ENCODE results near the gene LCN15.

The LCN15 gene, protein sequence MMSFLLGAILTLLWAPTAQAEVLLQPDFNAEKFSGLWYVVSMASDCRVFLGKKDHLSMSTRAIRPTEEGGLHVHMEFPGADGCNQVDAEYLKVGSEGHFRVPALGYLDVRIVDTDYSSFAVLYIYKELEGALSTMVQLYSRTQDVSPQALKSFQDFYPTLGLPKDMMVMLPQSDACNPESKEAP

GRCh38 chr9:136764301-136764891, at the start of gene LCN15:
Gene LCN15 (minus strand): TSS chr9:136764518. CDS start chr9:136764488, 30 bp downstream.
- Histone ChIP-seq H3K4me2 (peak within 1 kb of the TSS; percentile 51 to 88 (median 79); a peak in 21 of 22 replicates), H3K4me1 (peaks cover 46 to 94% (median 90%) of the 10 kb centered on the region in 10 experiments), H3K27ac (peak within 1 kb of the TSS in 8 of 11 experiments; percentile 11 to 78 (median 50); a peak in 11 of 22 replicates), H4K20me1 (no peaks in the 10 kb centered on the region; a peak in 1 of 22 replicates), H3K9ac (peak within 1 kb of the TSS in 7 of 11 experiments; percentile 7 to 73 (median 47); a peak in 7 of 22 replicates), H3K27me3 (peaks cover 0 to 24% (median 0%) of the 10 kb centered on the region in 11 experiments; a peak in 6 of 22 replicates), H3K36me3 (no peaks in the 10 kb centered on the region), H3K4me3 (no peak within 1 kb of the TSS), H3K9me3 (replicated peaks in 1 of 11) (no peaks in the 10 kb centered on the region)
- no peak for TF ChIP-seq Cebpa-rat (IDR thresholded peaks at IDR 0.05)

DNA sequence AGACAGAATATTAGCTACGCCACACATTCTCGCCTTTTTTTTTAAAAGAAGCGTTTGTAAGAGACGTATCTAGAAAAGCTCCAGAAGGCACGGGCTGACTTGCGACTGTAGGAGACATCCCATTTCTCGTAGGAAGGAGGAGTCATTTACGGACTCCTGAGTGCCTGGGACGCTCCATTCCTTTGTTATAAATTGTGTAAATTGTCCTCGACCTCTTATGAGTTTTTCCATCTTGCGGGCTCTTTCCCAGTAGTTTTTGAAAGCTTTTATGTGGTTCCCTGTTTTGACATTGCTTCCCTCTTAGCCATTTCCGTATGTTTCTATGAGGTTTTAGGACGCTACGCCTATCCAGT, 44.5 kb upstream of the LCN15 start:
- Histone ChIP-seq H3K4me3 (peak overlapping the region; percentile 76 to 100 (median 100)), H3K36me3 (peaks cover 25 to 76% (median 65%) of the 10 kb centered on the region in 11 experiments), H3K9me3 (replicated peaks in 1 of 11) (no peaks in the 10 kb centered on the region), H3K27me3 (no peaks in the 10 kb centered on the region), H3K27ac (peak overlapping the region; percentile 69 to 98 (median 95)), H4K20me1 (peaks cover 26 to 81% (median 56%) of the 10 kb centered on the region in 11 experiments; a peak in 20 of 22 replicates), H3K4me1 (peaks cover 44 to 64% (median 52%) of the 10 kb centered on the region in 10 experiments), H3K9ac (peak overlapping the region; percentile 84 to 99 (median 98)), H3K4me2 (peak overlapping the region; percentile 82 to 99 (median 95))
- TF ChIP-seq Cebpa-rat (IDR thresholded peaks at IDR 0.05) = no peak

- peaks cover 21 to 75% (median 60%) of the 10 kb centered on the region in 11 experiments for H3K36me3 ChIP-seq
- peak overlapping the region; percentile 84 to 99 (median 98) for H3K9ac ChIP-seq
- peak overlapping the region; percentile 69 to 98 (median 95) for H3K27ac ChIP-seq
- H3K4me3 ChIP-seq = peak overlapping the region; percentile 76 to 100 (median 100)
- peaks cover 25 to 76% (median 51%) of the 10 kb centered on the region in 11 experiments; a peak in 20 of 22 replicates for H4K20me1 ChIP-seq
- TF ChIP-seq Cebpa-rat (IDR thresholded peaks at IDR 0.05) = 0 out of 22 replicates have a peak, but pooled peaks of 1 of the 11 experiments have one; percentile 10
- no peaks in the 10 kb centered on the region for H3K27me3 ChIP-seq
- peaks cover 44 to 63% (median 52%) of the 10 kb centered on the region in 10 experiments for H3K4me1 ChIP-seq
- no peaks in the 10 kb centered on the region for H3K9me3 ChIP-seq (replicated peaks in 1 of 11)
- peak overlapping the region; percentile 82 to 99 (median 95) for H3K4me2 ChIP-seq
Observed at GRCh38 chr9:136808075-136808805, 43.9 kb upstream of the LCN15 start.

DNA sequence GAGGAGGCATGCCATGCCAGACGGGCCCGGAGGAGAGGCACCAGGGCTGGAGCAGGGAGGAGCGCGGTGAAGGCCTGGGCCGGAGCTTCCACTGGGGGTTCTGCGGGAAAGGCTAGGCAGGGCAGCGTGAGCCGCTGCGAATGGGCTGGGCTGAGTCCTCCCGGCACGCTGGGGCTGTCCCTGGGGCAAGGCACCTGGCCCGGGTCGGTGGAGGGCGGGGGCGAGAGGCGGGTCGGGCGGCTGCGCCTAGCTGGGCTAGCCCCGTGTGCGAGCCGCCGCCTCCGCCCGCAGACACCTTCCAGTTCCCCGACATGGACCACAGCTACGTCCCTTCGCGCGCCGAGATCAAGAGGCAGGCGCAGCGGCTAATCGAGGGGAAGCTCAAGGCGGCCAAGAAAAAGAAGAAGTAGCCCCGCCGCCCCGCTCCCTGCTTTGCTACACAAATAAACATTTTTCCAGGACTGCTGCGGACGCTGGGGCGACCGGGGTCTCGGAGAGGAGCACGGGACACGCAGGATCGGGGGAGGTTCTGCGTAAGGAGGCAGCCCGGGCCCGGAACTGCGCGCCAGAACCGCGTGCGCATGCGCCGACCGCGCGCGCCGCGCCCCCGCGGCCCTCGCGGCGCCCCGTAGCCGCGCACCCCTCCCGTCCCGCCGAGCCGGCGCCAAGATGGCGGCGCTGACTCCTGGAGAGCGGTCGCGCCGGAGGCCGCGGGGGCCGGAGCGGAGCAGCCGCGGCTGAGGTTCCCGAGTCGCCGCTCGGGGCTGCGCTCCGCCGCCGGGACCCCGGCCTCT, 43.2 kb upstream of the LCN15 start, which contains the start of gene RABL6:
Gene RABL6, plus strand, starts transcription at position 668 of the 794 bp plus-strand sequence. CDS start 249 bp downstream, outside the sequence.
- no peak for TF ChIP-seq Cebpa-rat (IDR thresholded peaks at IDR 0.05)
- H3K4me1 ChIP-seq = peaks cover 40 to 56% (median 49%) of the 10 kb centered on the region in 10 experiments
- no peaks in the 10 kb centered on the region for H3K9me3 ChIP-seq (replicated peaks in 1 of 11)
- peaks cover 17 to 68% (median 43%) of the 10 kb centered on the region in 11 experiments; a peak in 20 of 22 replicates for H4K20me1 ChIP-seq
- H3K27me3 ChIP-seq = no peaks in the 10 kb centered on the region
- peak within 1 kb of the TSS; percentile 69 to 98 (median 95) for H3K27ac ChIP-seq
- peak within 1 kb of the TSS; percentile 76 to 100 (median 100) for H3K4me3 ChIP-seq
- H3K4me2 ChIP-seq = peak within 1 kb of the TSS; percentile 82 to 99 (median 96)
- H3K9ac ChIP-seq = peak within 1 kb of the TSS; percentile 84 to 99 (median 98)
- H3K36me3 ChIP-seq = peaks cover 14 to 67% (median 52%) of the 10 kb centered on the region in 11 experiments

GRCh38 chr9:136806631-136807201, 42.4 kb upstream of the LCN15 start:
- H3K9me3 ChIP-seq (replicated peaks in 1 of 11) = no peaks in the 10 kb centered on the region
- H3K4me1 ChIP-seq = peaks cover 41 to 57% (median 50%) of the 10 kb centered on the region in 10 experiments
- peak overlapping the region; percentile 76 to 100 (median 100) for H3K4me3 ChIP-seq
- H3K27ac ChIP-seq = peak overlapping the region; percentile 69 to 98 (median 95); a peak in 19 of 22 replicates
- H4K20me1 ChIP-seq = peaks cover 17 to 60% (median 36%) of the 10 kb centered on the region in 11 experiments; a peak in 19 of 22 replicates
- no peaks in the 10 kb centered on the region for H3K27me3 ChIP-seq
- no peak for TF ChIP-seq Cebpa-rat (IDR thresholded peaks at IDR 0.05)
- H3K36me3 ChIP-seq = peaks cover 11 to 59% (median 45%) of the 10 kb centered on the region in 11 experiments; a peak in 20 of 22 replicates
- H3K4me2 ChIP-seq = peak overlapping the region; percentile 82 to 99 (median 96)
- peak overlapping the region; percentile 84 to 99 (median 98) for H3K9ac ChIP-seq

DNA sequence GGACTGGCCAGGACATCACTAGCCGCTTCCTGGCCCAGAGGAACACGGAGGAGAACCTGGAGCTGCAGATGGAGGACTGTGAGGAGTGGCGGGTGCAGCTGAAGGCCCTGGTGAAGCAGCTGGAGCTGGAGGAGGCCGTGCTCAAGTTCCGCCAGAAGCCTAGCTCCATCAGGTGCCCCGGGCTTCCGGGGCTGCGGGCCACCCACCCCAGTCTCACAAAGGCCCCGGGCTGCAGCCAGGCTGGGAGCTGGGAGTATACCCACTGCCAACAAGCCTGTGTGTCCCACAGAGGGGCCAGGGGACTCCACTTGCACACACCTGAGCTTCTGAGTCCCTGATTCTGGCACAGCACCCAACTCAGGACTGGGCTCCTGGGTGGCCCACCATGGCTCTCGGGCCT, 41.7 kb upstream of the LCN15 start:
- peak overlapping the region; percentile 82 to 99 (median 96) for H3K4me2 ChIP-seq

DNA sequence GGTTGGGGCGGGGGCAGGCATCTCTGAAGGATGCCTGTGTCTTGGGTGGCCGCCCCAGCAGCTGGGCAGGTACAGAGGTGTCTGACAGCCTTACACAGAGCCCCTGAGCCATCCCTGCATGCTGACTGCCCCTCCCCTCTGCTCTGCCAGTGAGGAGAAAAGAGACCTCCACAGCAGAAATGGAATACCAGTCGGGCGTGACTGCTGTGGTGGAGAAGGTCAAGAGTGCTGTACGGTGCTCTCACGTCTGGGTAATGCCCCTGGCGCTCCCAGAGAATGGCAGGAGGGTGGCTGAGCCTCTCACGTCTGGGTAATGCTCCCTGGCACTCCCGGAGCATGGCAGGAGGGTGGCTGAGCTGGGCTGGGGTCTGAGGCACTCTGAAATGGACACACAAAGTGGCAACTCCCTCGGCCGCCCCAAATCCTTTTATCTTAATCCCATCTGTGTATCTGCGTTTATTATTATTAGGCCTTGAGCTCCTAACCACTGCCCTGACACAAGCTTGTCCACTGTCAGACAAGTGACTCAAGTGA, 41.0 kb upstream of the LCN15 start:
- peaks cover 47 to 58% (median 52%) of the 10 kb centered on the region in 10 experiments for H3K4me1 ChIP-seq
- peaks cover 0 to 5% (median 0%) of the 10 kb centered on the region in 11 experiments; a peak in 3 of 22 replicates for H3K27me3 ChIP-seq
- TF ChIP-seq Cebpa-rat (IDR thresholded peaks at IDR 0.05) = no peak
- no peak overlapping the region for H3K4me3 ChIP-seq
- no peak overlapping the region for H3K4me2 ChIP-seq
- peaks cover 3 to 45% (median 30%) of the 10 kb centered on the region in 11 experiments; a peak in 17 of 22 replicates for H3K36me3 ChIP-seq
- peaks cover 7 to 51% (median 29%) of the 10 kb centered on the region in 11 experiments; a peak in 19 of 22 replicates for H4K20me1 ChIP-seq
- peak overlapping the region in 3 of 11 experiments; percentile 16 to 99 (median 37); a peak in 2 of 22 replicates for H3K9ac ChIP-seq
- H3K9me3 ChIP-seq (replicated peaks in 1 of 11) = no peaks in the 10 kb centered on the region
- H3K27ac ChIP-seq = no peak overlapping the region

More for the DNA sequence above, 41.7 kb upstream of the LCN15 start:
- H3K9ac ChIP-seq = peak overlapping the region in 10 of 11 experiments; percentile 84 to 99 (median 98); a peak in 16 of 22 replicates
- H4K20me1 ChIP-seq = peaks cover 15 to 54% (median 30%) of the 10 kb centered on the region in 11 experiments; a peak in 19 of 22 replicates
- H3K9me3 ChIP-seq (replicated peaks in 1 of 11) = no peaks in the 10 kb centered on the region
- peaks cover 11 to 53% (median 38%) of the 10 kb centered on the region in 11 experiments; a peak in 20 of 22 replicates for H3K36me3 ChIP-seq
- peaks cover 47 to 58% (median 52%) of the 10 kb centered on the region in 10 experiments for H3K4me1 ChIP-seq
- no peaks in the 10 kb centered on the region for H3K27me3 ChIP-seq
- H3K27ac ChIP-seq = no peak overlapping the region
- no peak overlapping the region; a peak in 2 of 20 replicates for H3K4me3 ChIP-seq
- TF ChIP-seq Cebpa-rat (IDR thresholded peaks at IDR 0.05) = no peak
